Fibroblast of lung (primary cell): ENCODE data around the gene CXCL12. TPM values are rescaled to one million over a fixed set of nuclear protein-coding genes. Genes with fewer than 3 reads are reported as not detected.
A peak's percentile ranks its signal among the peaks of the same experiment; 100 is the strongest.

Experiments used
- DNase-seq, 2 donors: peaks; one replicate each; pipeline versions ENCODE4 v3.0.0 to v3.0.0-alpha.2; 2010; ENCODE audit warnings: low read depth in 2 of 2
- H2AFZ ChIP-seq: 2 replicates; pipeline ENCODE4 v1.5.1; 2012; ENCODE audit warnings: low read length, control low read depth, inconsistent platforms
- H3K27ac ChIP-seq: 2 replicates; pipeline ENCODE4 v1.5.1; 2011; ENCODE audit warnings: low read length, control low read depth; ENCODE audit not compliant: insufficient read depth
- H3K27me3 ChIP-seq: 2 replicates; pipeline ENCODE4 v1.5.1; 2011; ENCODE audit warnings: mild to moderate bottlenecking, low read length; ENCODE audit not compliant: control insufficient read depth, insufficient read depth
- H3K36me3 ChIP-seq: 2 replicates; pipeline ENCODE4 v1.5.1; 2011; ENCODE audit warnings: low read length; ENCODE audit not compliant: control insufficient read depth, insufficient read depth
- H3K4me1 ChIP-seq: 2 replicates; pipeline ENCODE4 v1.5.1; 2011; ENCODE audit warnings: low read length; ENCODE audit not compliant: control insufficient read depth, insufficient read depth; ENCODE audit errors: extremely low read depth
- H3K4me2 ChIP-seq: 2 replicates; pipeline ENCODE4 v1.5.1; 2011; ENCODE audit warnings: low read length, control low read depth; ENCODE audit not compliant: insufficient read depth; ENCODE audit errors: extremely low read depth
- H3K4me3 ChIP-seq, 4 experiments: fragments of 200-600 bp in 1 of 4; sonication (generic) in 1 of 4; replicated peaks in 1 of 4; 2 replicates each; pipeline ENCODE4 v1.5.1; 2011 to 2016; ENCODE audit warnings: low read length in 4 of 4, low read depth in 3 of 4, mild to moderate bottlenecking in 3 of 4, control low read depth in 2 of 4, inconsistent platforms in 1 of 4, mixed read lengths in 1 of 4; ENCODE audit not compliant: insufficient read depth in 1 of 4; ENCODE audit errors: control extremely low read depth in 1 of 4
- H3K79me2 ChIP-seq: 2 replicates; pipeline ENCODE4 v1.5.1; 2012; ENCODE audit warnings: mild to moderate bottlenecking, low read length, inconsistent platforms; ENCODE audit not compliant: control insufficient read depth, insufficient read depth
- H3K9ac ChIP-seq: 2 replicates; pipeline ENCODE4 v1.5.1; 2011; ENCODE audit warnings: mild to moderate bottlenecking, low read length, control low read depth; ENCODE audit not compliant: insufficient read depth
- H3K9me3 ChIP-seq: 2 replicates; pipeline ENCODE4 v1.5.1; 2012; ENCODE audit warnings: low read depth, low read length; ENCODE audit not compliant: control insufficient read depth, insufficient read depth
- H4K20me1 ChIP-seq: 2 replicates; pipeline ENCODE4 v1.5.1; 2011; ENCODE audit warnings: low read length; ENCODE audit not compliant: control insufficient read depth, insufficient read depth; ENCODE audit errors: extremely low read depth
- EZH2 ChIP-seq: IDR thresholded peaks from 2 replicates; pipeline ENCODE4 v1.5.1; 2012; ENCODE audit warnings: low read length, control low read depth, mild to moderate bottlenecking; ENCODE audit errors: missing control alignments
- polyA plus RNA-seq, 2 donors: library from polyadenylated mRNA; depleted of rRNA in 1 of 2; stranded (reverse) in 1 of 2; unstranded in 1 of 2; fragments of >200 nt; gene quantifications; 2 replicates each; pipeline ENCODE4 v1.2.1, GENCODE V29; 2011 to 2012; ENCODE audit warnings: missing spikeins in 1 of 2
- total RNA-seq: library from RNA; depleted of rRNA; stranded (reverse); fragments of >200 nt; gene quantifications from 2 replicates; pipeline ENCODE4 v1.2.1, GENCODE V29; 2014
- TF ChIP-seq, protein P1 (sequence below), 2 donors: IDR thresholded peaks in 1 of 2; conservative IDR thresholded peaks in 1 of 2; 1 replicate in 1 of 2; 2 replicates in 1 of 2; pipeline ENCODE4 v1.5.1; 2011 to 2012; ENCODE audit warnings: low read length in 2 of 2, control low read depth in 1 of 2, inconsistent platforms in 1 of 2, low read depth in 1 of 2, mild to moderate bottlenecking in 1 of 2

CXCL12 gene
- total and polyA plus RNA-seq, 2 donors (not counting 1 experiment from before 2014, with no cell fraction given), result 268 to 611 TPM

DNA sequence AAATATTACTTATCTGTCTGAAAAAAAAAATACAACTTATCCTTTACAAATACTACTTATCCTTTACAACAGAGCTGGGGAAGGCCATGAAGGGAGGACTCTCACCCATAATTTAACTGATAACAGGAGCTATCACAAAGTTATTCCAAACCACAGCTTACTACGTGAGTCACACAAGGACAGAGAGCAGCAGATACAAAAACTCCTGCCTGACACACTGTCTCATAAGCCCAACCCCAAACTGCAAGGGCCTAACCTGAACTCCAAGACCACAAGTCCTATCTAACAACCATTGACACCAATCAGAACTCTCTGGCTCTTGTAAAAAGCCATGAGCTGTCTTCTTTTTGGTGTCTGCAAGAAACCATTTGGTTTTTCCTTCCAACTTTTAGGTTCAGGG lies 28.5 kb upstream of the CXCL12 start:
- Histone ChIP-seq H3K36me3 (no peaks in the 10 kb centered on the region), H3K4me2 (no peak overlapping the region), H3K27ac (no peak overlapping the region), H3K79me2 (no peaks in the 10 kb centered on the region), H2AFZ (no peak overlapping the region), H3K9me3 (no peaks in the 10 kb centered on the region), H3K4me3 (no peak overlapping the region), H3K9ac (no peak overlapping the region), H4K20me1 (no peaks in the 10 kb centered on the region), H3K27me3 (peaks cover 9% of the 10 kb centered on the region), H3K4me1 (no peaks in the 10 kb centered on the region)
- TF ChIP-seq, protein P1, sequence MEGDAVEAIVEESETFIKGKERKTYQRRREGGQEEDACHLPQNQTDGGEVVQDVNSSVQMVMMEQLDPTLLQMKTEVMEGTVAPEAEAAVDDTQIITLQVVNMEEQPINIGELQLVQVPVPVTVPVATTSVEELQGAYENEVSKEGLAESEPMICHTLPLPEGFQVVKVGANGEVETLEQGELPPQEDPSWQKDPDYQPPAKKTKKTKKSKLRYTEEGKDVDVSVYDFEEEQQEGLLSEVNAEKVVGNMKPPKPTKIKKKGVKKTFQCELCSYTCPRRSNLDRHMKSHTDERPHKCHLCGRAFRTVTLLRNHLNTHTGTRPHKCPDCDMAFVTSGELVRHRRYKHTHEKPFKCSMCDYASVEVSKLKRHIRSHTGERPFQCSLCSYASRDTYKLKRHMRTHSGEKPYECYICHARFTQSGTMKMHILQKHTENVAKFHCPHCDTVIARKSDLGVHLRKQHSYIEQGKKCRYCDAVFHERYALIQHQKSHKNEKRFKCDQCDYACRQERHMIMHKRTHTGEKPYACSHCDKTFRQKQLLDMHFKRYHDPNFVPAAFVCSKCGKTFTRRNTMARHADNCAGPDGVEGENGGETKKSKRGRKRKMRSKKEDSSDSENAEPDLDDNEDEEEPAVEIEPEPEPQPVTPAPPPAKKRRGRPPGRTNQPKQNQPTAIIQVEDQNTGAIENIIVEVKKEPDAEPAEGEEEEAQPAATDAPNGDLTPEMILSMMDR (conservative IDR thresholded peaks at IDR 0.05 in 1 of 2, IDR thresholded peaks at IDR 0.05 in 1 of 2; ENCODE audit: low read depth in 1 of 2, low read length in 2 of 2), result no peak
- no peak for TF ChIP-seq EZH2
- peak in 1 of 2 donors; percentile 76 for DNase-seq

- Histone ChIP-seq H4K20me1 (no peaks in the 10 kb centered on the region), H3K27me3 (no peaks in the 10 kb centered on the region)
- TF ChIP-seq EZH2, result no peak
- TF ChIP-seq, protein P1 (conservative IDR thresholded peaks at IDR 0.05 in 1 of 2, IDR thresholded peaks at IDR 0.05 in 1 of 2; ENCODE audit: low read depth in 1 of 2, low read length in 2 of 2), result no peak
Measured at GRCh38 chr10:44411251-44411650, 26.4 kb upstream of the CXCL12 start.

DNA sequence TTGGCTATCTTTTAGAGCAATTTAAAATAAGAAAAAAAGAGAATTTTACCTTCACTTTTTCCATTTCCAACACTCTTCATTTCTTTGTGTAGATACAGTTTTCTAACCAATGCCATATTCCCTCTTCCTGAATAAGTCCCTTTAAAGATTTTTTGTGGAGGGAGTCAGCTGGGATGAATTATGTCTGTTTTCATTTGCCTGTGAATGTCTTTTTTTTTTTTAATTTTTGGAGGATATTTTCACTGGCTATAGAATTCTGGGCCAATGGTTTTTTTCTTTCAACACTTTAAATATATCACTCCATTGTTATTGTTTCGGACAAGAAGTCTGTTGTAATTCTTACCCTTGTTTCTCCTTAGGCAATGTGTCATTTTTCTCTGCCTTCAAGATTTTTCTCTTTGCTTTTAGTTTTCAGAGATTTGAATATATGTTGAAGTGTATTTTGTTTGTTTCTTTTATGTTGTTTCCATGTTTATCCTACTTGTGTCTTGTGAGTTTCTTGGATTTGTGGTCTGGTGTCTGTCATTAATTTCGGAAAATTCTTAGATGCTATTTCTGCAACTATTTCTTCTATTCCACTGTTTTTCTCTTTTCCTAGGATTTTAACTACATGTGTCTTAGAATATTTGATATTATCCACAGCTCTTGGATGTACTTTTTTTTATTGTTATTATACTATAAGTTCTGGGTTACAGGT lies 20.0 kb upstream of the CXCL12 start:
- peaks cover 3% of the 10 kb centered on the region for H3K27me3 ChIP-seq
- no peak overlapping the region for H2AFZ ChIP-seq
- no peak overlapping the region for H3K27ac ChIP-seq
- H3K4me3 ChIP-seq, result no peak overlapping the region
- H3K9me3 ChIP-seq, result no peaks in the 10 kb centered on the region
- no peak for TF ChIP-seq EZH2
- TF ChIP-seq, protein P1 (conservative IDR thresholded peaks at IDR 0.05 in 1 of 2, IDR thresholded peaks at IDR 0.05 in 1 of 2; ENCODE audit: low read depth in 1 of 2, low read length in 2 of 2), result no peak
- no peaks in the 10 kb centered on the region for H3K4me1 ChIP-seq
- H3K4me2 ChIP-seq, result no peak overlapping the region
- no peaks in the 10 kb centered on the region for H3K36me3 ChIP-seq
- H3K9ac ChIP-seq, result no peak overlapping the region
- no peak for DNase-seq
- H4K20me1 ChIP-seq, result no peaks in the 10 kb centered on the region
- H3K79me2 ChIP-seq, result no peaks in the 10 kb centered on the region

More at GRCh38 chr10:44411251-44411650, 26.4 kb upstream of the CXCL12 start:
- Histone ChIP-seq H2AFZ (no peak overlapping the region), H3K9ac (no peak overlapping the region), H3K4me2 (no peak overlapping the region), H3K36me3 (no peaks in the 10 kb centered on the region), H3K27ac (no peak overlapping the region), H3K9me3 (no peaks in the 10 kb centered on the region), H3K4me3 (no peak overlapping the region), H3K79me2 (no peaks in the 10 kb centered on the region), H3K4me1 (no peaks in the 10 kb centered on the region)
- DNase-seq, result no peak
